Measurements from ENCODE around the gene ATXN3.
"Not testable (repeated sequence)": the region's sequence is repeated elsewhere in the genome, so short reads cannot be mapped to it uniquely, and the experiment has no call there.

ATXN3 gene

DNA sequence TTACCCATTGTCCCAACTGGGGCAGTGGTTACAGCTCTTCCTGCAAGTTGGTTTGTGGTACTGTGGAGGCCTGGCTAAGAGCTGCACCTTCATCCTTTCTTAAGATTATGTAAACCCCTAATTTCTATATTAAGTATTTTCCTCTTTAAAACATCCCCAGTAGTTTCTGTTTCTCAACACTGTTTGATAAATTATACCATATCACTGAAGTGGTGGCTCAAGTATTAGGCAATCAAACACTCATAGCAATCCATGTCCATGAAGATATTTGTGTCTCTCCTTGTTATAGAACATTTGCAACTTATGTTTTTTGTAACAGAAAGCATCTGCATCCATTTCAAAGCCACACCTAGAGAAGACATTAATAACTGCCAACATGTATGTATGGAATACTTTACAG, 31.8 kb downstream of the ATXN3 start:
- in situ Hi-C loops (cut with HindIII; ENCODE audit: low sequenced_read_pairs): no loop called here

DNA sequence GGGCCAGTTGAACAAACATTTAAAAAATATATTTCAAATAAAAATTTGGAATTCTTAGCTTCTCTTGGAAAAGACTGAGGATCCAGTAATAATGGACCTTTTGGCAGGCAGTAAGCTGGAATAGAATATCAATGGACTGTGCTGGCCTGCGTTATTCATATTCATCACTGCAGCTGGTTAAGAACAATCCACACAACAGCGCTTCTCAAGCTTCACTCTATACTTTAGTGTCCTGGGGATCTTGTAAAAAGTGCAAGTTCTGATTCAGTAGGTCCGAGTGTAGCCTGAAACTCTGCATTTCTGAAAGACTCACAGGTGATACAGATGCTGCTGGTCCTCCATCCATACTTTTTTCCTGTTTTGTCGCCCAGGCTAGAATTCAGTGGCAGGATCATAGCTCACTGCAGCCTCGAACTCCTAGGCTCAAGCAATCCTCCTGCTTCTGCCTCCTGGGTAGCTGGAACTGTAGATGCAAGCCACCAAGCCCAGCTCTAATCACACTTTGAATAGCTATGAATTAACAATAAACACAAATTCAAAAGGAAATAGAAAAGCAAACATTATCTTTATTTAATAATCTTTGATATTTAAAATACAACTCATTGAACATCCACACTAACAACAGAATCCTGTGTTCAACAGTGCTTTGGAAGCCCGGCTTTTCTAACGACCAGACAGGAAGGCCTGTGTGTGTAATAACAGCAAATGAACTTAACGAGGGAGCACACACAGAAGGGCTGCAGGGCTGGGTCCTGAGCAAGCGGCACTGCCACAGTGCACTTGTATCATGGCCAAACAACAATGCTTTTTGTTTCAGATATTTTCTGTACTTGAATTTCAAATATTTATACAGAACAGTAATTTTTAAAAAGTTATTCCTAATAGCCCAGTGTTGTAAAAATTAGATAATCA, 48.1 kb downstream of the ATXN3 start:
- in situ Hi-C loops (cut with HindIII; ENCODE audit: low sequenced_read_pairs): no loop called here

DNA sequence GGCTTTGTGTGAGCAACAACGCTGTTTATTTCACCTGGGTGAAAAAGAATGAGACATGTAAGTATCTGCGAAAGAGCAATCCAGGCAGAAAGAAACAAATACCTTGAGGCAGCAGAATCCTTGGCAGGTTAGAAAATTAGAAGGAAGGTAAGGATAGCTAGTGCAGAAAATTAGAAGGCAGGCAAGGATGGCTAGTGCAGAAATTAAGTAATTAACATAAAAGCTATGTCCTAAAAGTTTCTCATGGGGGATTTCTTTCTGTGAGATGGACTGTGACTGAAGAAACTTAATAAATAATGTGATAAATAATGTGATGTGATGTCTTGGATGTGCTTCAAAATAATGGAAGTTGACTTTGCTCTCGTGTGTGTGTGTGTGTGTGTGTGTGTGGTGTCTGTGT, 56.6 kb downstream of the ATXN3 start:
- in situ Hi-C loops (cut with HindIII; ENCODE audit: low sequenced_read_pairs): no loop called here

DNA sequence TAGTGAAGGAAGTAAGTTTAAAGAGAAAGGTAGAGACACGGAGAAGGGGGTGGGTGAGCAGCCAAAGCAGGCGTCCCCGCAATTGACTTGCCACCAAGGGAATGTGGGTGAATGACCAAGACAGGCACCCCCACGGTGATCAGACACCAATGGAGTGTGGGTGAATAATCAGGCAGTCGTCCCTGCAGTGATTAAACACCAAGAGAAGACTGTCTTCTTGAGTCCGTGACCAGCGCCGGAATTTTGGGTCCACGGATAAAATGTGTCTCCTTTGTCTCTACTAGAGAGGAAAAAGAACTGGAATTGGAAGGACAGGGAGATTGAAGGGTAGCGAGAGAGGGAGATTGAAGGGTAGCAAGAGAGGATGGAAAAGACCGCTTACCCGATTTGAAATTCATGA, 57.2 kb downstream of the ATXN3 start:
- in situ Hi-C loops (cut with HindIII; ENCODE audit: low sequenced_read_pairs): not testable (repeated sequence)

DNA sequence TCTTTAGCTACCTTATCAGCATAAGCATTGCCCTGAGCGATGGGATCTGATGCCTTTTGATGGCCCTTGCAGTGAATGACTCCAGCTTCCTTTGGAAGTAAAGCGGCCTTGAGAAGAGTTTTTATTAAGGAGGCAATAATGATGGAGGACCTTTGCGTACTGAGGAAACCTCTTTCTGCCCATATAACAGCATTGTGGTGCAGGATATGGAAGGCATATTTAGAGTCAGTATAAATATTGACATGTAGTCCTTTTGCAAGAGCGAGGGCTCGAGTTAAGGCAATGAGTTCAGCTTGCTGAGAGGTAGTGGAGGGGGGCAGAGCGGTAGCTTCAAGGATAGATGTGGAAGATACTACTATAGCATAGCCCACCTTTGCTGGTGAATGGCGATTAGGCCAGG, 60.5 kb downstream of the ATXN3 start:
- in situ Hi-C loops (cut with HindIII; ENCODE audit: low sequenced_read_pairs): not testable (repeated sequence)

DNA sequence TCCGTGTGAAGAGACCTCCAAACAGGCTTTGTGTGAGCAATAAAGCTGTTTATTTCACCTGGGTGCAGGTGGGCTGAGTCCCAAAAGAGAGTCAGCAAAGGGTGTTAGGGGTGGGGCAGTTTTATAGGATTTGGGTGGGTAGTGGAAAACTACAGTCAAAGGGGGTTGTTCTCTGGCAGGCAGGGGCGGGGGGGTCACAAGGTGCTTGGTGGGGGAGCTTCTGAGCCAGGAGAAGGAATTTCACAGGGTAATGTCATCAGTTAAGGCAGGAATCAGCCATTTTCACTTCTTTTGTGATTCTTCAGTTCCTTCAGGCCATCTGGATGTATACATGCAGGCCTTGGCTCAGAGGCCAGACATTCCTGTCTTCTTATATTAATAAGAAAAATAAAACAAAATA, 64.6 kb downstream of the ATXN3 start:
- in situ Hi-C loops (cut with HindIII; ENCODE audit: low sequenced_read_pairs): not testable (repeated sequence)

DNA sequence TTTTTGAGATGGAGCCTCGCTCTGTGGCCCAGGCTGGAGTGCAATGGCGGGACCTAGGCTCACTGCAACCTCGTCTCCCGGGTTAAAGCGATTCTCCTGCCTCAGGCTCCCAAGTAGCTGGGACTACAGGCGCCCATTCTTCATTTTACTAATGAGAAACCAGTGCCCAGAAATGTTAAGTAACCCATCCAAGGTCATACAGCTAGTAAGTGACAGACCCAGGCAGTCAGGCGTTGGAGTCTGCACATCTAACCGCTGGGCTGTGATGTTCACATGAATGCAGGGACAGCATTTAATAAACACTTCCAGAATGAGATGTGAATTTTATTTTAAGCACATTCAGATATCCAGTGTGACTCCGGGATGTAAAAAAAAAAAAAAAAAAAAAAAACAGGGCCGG, 65.2 kb downstream of the ATXN3 start:
- in situ Hi-C loops (cut with HindIII; ENCODE audit: low sequenced_read_pairs): no loop called here

DNA sequence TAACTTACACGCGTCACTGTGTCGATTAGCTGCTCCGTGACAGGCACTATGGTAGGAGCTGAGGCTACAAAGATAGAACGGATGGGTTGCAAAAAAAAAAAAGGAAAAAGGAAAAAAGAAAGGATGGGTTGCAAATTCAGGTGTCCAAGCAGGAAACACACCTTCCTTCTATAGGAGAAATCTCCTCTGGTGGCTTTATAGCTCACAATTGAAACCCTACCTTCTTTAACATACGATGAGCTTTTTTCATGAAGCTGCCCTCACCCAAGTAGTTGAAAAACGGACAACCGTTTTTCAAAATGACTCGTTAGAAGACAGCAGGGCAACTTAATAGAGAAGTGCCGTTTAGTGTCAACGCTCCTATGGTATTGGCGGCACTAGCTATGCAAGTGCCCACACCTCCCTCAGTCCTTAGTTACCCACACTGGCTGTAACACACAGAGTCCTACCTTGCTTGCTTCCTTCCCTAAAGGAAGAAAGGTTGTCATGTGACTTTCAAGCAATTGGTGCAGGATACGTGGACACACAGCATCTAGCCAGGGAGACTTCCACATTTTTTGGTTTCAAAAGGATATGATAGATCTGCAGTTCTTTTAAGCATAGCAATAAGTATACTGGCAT, 65.8 kb downstream of the ATXN3 start:
- in situ Hi-C loops (cut with HindIII; ENCODE audit: low sequenced_read_pairs): no loop called here

DNA sequence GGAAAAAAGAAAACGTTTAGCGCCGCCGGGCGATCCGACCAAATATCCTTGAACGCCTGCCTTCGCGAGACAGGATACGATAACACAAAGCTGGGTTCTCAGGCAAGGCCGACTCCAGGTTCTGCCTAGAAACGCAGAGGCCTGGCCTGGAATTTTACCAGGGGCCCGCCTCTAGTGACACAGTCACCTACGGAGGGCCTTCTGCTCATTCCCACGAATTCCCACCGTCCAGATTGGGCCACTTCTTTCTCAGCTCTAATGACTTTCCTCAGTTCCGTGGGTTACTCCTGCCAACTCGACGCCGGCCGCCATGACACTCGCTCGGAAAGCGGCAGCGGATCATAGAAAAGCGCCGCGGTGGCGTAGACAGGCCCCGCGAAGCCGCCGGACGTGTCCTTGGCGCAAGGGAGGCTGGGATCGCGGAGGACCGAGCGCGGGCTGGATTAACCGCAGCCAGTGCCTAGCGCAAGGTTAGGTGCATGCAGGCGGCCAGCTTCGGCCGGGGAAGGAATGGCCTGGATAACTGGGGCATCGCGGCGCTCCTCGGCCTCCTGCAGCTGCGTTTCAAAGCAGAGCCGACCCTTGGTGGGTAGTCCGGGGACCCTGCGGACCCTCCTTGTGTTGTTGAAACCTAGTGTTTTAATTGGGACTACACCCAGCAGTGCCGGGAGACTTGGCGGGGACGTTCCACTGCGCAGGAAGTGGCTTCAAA, 66.5 kb downstream of the ATXN3 start, which contains the start of gene TRIP11:
TRIP11 (minus strand) TSS at position 341 of the 712 bp plus-strand sequence. CDS start 374 bp downstream, outside the sequence.
- in situ Hi-C loops (cut with HindIII; ENCODE audit: low sequenced_read_pairs): no loop called here

DNA sequence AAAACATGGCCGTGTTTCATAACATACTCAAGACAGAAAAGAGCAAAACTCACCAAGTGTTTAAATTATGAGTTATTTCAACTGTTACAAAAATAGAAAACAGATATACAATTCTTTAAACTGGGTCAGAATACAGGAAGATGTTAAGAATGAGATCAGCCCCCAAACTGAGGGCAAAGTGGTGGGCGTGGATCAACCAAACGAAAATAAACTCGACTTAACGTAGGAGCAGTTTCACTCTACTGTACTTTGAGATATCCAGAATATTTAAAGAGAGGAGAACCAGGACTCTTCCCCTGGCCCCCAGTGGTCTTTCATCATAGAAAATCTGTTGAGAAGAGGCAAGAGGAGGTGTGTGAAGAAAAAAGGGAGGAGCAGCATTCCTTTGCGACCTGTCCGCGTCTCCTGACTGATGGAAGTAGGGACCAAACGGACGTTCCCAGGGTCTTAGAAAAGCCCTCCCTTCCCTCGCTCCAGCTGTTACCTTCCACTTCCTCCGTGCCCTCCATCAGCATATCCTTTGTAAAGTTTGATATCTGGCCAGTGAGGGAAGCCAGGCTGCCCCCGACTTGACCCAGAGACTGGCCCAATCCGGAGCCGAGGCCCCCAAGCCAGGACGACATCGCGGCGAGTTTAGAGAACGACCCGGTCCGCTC, 67.2 kb downstream of the ATXN3 start:
- in situ Hi-C loops (cut with HindIII; ENCODE audit: low sequenced_read_pairs): no loop called here

DNA sequence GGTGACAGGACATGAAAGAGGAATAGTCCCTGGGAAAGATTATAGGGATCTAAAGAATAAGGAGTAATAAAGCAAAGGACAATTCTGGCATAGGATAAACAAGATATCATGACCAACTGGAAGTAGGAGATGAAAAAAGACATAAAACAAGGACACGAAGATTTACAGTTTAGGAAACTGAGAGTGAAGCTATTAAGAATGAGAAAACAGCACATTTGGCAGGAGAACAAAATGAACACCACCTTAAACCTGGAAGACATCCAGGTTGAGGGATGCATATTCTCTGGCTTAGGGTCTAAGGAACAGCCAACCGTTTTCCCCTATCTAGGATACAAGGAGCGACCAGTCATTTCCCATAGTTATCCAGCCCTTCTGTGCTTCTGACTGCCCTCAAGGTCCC, 68.4 kb downstream of the ATXN3 start:
- in situ Hi-C loops (cut with HindIII; ENCODE audit: low sequenced_read_pairs): no loop called here

DNA sequence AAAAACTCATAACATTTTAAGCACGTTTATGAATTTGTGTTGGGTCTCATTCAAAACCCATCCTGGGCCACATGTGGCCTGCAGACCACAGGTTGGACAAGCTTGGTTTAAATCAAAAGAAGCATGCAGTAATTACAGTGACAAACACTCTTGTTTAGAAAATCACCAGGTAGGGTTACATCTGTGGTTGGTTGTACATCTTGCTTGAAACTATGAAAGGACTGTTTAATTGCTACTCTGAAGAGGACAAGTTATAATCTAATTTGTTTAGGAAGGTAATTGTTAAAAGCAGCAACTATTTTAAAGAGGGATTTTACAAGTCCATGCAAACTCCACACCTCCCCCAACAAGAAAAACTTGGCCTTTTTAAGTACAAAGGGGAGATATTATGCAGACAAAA, 70.5 kb downstream of the ATXN3 start:
- in situ Hi-C loops (cut with HindIII; ENCODE audit: low sequenced_read_pairs): no loop called here

DNA sequence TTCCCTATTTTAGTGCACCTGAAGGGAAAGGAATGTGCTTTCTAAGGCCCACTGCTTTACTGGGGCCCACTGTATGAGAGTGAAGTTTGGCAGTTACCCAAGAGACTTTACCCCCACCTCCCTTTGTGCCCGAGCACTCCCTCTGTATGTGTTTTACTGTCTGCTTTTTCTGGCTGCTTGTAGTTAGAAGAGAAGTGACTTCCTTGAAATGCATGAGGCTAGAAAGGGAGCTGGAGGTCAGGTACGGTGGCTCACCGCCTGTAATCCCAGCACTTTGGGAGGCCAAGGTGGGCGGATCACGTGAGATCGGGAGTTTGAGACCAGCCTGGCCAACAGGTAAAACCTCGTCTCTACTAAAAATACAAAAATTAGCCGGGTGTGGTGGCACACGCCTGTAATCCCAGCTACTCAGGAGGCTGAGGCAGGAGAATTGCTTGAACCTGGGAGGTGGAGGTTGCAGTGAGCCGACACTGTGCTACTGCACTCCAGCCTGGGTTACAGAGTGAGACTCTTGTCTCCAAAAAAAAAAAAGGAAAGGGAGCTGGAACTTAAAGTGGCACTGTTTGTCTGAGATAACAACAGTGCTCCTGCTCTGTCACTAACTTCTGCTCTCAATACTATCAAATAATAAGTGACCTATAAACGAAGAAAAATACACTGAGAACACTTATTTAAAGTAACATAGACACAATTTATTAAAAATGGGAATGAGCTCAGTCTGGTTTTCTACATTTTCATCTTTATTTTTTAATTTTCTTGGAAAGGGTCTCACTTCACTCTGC, 72.3 kb downstream of the ATXN3 start:
- in situ Hi-C loops (cut with HindIII; ENCODE audit: low sequenced_read_pairs): no loop called here

DNA sequence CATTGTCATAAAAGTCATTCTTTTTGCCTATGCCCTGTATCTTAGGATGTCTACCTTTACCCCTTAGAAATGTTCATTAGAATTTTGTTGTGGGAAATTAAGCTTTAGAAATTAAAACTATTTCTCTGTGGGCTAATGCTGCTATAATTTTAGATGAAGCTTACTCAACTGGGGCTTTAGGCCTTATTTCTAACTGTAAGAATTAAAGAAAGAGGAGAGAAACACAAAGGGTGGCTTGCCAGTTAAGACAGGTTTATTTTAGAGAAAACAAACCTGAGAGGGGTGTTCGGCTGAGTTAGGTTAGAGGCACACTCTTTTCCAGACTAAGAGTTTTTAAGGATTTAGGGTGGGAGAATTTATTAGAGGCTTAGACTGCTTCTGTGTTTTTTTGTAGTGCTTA, 72.9 kb downstream of the ATXN3 start:
- in situ Hi-C loops (cut with HindIII; ENCODE audit: low sequenced_read_pairs): no loop called here

DNA sequence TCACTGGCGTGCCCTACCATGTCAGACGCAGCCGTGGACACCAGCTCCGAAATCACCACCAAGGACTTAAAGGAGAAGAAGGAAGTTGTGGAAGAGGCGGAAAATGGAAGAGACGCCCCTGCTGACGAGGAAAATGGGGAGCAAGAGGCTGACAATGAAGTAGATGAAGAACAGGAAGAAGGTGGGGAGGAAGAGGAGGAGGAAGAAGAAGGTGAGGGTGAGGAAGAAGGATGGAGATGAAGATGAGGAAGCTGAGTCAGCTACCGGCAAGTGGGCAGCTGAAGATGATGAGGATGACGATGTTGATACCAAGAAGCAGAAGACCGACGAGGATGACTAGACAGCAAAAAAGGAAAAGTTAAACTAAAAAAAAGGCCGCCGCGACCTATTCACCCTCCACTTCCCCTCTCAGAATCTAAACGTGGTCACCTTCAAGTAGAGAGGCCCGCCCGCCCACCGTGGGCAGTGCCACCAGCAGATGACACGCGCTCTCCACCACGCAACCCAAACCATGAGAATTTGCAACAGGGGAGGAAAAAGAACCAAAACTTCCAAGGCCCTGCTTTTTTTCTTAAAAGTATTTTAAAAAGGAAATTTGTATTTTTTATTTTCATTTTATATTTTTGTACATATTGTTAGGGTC, 79.7 kb downstream of the ATXN3 start:
- in situ Hi-C loops (cut with HindIII; ENCODE audit: low sequenced_read_pairs): no loop called here

DNA sequence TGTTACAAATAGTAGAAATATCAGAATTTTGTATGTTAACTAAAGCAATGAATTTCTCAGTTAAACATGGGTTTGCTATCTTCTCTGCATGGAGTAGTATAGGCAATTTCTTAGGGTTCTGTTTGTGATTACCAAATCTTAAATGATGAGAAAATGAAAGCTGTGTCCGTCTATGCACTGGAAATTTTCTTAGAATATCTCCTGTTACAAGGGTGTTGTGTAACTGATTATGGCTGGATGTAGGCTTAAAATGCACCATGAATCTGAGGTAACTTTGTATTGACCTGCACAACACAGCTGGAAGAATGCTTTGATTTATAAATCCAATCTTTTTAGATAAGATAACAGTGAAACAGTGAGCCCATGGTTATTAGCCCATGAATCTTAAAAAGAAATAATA, 84.3 kb downstream of the ATXN3 start:
- in situ Hi-C loops (cut with HindIII; ENCODE audit: low sequenced_read_pairs): no loop called here

DNA sequence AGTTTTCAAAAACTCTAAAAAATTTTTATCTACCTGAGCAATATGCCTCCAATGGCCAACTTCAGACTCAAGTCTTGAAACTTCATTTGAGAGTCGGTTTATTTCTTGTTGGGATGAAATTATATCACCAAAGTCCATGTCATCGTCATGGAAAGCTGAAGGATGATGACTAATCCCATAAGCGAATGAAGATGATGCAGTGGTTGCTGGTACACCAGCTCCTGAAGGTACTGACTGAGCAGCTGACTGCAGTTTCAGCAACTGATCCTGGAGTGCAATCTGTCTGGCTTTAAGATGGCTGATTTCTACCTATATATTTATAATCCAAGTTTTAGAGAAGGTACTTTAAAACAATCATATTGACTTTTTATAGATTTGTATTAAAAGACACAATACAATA, 84.9 kb downstream of the ATXN3 start:
- in situ Hi-C loops (cut with HindIII; ENCODE audit: low sequenced_read_pairs): no loop called here

DNA sequence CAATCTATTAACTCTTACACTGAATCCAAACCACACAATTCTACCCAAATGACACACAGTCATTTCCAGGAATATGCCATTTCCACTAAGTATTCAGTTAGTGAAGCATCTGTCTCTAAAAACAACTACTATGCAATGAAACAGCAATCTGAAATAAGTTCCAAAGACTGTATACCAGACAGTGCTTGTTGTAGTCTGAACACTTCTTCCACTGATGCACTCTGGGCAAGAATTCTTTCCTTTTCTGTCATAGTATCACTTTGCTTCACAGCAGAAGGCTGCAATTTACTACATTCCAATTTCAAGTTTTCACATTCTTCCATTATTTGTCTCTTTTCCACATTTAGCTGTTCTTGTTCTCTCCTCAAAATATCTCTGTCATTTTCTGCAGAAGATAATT, 92.3 kb downstream of the ATXN3 start:
- in situ Hi-C loops (cut with HindIII; ENCODE audit: low sequenced_read_pairs): no loop called here

DNA sequence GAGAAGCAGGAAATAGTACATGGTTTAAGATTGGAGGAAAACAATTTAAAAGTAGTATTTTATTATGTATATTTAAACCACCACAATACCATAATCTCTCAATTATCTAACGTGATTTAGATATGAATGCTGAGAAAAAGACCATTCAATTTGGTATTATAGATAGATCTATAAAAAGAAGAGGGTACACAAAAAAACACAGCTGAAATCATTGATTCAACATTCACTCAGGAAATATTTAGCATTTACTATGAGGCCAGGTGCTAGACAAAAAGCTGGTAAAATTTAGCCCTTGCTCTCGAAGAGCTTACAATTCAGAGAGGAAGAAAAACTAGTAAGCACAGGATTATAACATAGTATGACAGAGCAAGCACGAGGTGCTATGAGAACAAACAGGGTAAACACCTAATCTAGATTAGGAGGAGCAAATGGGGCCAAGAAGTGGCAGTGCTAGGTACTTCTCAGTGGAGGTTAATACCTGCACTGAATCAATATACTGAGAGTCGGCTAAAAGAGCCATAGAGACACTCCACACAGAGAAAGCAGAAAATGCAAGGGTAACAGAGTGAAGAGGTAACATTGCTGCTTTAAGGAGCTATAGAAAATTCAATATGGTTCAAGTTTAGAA, 94.1 kb downstream of the ATXN3 start:
- in situ Hi-C loops (cut with HindIII; ENCODE audit: low sequenced_read_pairs): no loop called here
